HG03565 (cell line): ENCODE measurements around the gene RBL1.
A peak's percentile ranks its signal among the peaks of the same experiment; 100 is the strongest.
"Not testable (repeated sequence)": the region's sequence is repeated elsewhere in the genome, so short reads cannot be mapped to it uniquely, and the experiment has no call there.

Experiments used
- ATAC-seq: cut with Tn5 transposase; IDR thresholded peaks from one replicate; pipeline ENCODE4 v1.9.1; 2021; ENCODE audit warnings: mild to moderate bottlenecking, moderate library complexity; ENCODE audit not compliant: unreplicated experiment

Gene RBL1

GRCh38 chr20:37077009-37077408, 18.8 kb downstream of the RBL1 start:
- ATAC-seq = no peak

DNA sequence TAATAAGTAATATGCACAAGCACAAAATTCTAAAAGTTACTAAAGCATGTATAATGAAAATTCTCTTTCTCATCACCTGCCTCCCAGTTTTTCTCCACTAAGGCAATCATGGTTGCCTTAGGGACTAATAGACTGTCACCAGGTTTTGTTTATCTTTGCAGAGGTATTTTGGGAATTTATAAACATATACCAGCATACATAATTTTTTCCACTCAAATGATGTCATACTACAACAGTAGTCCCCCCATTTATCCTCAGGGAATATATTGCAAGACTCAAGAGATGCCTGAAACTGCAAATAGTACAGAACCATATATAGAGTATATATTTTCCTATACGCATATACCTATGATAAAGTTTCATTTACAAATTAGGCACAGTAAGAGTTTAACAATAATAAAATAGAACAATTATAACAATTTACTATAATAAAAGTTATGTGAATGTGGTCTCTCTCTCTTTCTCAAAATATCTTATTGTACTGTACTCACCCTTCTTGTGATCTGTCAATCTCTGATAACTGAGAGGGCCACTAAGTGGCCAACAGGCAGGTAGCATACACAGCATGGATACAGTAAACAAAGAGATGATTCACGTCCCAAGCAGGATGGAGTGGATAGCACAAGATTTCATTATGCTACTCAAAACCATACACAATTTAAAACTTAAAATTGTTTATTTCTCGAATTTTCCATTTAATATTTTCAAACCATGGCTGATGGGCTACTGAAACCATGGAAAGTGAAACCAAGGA, 19.7 kb downstream of the RBL1 start:
- no peak for ATAC-seq

GRCh38 chr20:37072293-37073196, 23.3 kb downstream of the RBL1 start:
- ATAC-seq = no peak

DNA sequence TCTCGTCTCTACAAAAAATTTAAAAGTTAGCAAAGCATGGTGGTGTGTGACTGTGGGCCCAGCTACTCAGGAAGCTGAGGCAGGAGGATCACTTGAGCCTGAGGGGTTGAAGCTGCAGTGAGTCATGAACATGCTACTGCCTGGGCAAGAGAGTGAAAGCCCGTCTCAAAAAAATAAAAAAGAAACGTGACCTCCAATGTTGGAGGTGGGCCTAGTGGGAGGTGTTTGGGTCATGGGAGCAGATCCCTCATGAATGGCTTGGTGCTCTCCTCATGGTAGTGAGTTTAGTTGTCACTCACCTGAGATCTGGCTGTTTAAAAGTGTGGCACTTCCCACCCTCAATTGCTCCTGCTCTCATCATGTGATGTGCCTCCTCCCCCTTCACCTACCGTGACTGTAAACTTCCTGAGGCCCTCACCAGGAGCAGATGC, 24.3 kb downstream of the RBL1 start:
- no peak for ATAC-seq

GRCh38 chr20:37069563-37069962, 26.2 kb downstream of the RBL1 start:
- not testable (repeated sequence) for ATAC-seq

DNA sequence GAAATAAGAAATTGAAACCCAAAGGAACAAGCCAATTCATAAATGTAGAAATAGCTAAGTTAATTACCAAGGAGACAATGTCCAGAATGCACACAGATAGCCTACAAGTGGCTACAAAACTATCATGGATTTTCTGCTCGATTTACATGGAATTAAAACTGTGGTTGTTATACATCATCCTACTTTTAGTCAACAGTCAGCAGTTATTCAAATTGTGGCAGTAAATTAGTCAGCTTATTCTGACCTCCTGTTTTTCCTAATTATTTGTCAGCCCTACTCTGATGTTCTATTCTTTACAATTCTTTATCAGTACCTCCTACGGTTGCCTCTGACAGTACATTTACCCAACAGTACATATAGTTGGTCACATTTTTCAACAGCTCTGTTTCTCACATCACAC, 29.6 kb downstream of the RBL1 start:
- ATAC-seq = no peak

DNA sequence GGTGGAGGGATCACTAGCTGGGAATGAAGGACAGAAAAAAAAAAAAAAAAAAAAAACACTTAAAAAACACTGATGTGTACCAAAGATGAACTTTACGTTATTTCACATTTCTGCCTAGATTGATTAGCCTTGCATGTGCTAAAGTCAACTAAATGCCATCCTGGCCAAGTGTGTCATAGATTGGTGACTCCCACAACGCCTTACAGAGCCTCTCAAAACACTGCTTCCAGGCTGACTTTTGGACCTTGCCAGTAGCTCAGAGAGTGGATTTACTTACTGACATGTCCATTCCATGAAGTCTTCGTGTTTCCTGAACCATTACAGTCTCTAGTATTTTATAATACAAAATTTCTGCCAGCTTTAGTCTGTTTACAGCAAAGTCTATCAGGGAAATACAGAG, 40.5 kb downstream of the RBL1 start:
- ATAC-seq = no peak

DNA sequence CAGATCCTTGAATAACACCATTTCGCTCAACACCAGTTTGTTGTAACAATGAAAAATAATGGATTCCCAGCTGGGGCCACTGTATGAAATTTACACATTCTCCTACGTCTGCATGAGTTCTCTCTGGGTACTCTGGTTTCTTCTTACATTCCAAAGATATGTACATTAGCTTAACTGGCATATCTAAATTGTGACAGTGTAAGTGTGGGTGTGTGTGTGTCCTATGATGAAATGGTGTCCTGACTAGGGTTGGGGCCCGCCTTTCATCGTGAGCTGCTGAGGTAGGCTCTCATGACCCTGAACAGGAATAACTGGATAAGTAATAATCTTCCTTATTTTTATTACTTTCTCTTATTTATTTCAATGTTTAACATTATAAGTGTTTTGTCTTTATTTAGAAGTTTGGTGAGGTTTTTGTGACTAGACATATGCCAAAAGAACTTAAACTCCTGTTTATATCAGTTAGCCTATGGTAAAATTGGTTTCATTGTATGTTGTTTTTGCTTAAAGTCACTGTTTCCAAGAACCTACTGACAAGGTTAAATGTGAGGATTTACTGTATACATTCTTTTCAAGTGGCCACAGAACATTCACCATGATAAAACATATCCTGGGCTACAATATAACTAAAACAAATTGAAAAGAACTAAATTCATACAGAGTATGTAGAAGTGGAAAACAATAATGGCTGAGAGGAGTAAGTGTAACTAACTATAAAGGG, 42.4 kb downstream of the RBL1 start:
- no peak for ATAC-seq

GRCh38 chr20:37042986-37043972, 52.5 kb downstream of the RBL1 start:
- peak; percentile 57 for ATAC-seq

- ATAC-seq = not testable (repeated sequence)
These were observed 56.4 kb downstream of the RBL1 start for GRCh38 chr20:37039366-37039765.

- ATAC-seq = no peak
These were observed 63.7 kb downstream of the RBL1 start for GRCh38 chr20:37032077-37032476.

GRCh38 chr20:37020636-37021035, 75.2 kb downstream of the RBL1 start:
- no peak for ATAC-seq

DNA sequence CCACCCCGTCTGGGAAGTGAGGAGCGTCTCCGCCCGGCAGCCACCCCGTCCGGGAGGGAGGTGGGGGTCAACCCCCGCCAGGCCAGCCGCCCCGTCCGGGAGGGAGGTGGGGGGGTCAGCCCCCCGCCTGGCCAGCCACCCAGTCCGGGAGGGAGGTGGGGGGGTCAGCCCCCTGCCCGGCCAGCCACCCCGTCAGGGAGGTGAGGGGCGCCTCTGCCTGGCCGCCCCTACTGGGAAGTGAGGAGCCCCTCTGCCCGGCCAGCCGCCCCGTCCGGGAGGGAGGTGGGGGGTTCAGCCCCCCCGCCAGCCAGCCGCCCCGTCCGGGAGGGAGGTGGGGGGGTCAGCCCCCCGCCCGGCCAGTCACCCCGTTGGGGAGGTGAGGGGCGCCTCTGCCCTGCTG, 83.2 kb downstream of the RBL1 start:
- not testable (repeated sequence) for ATAC-seq

DNA sequence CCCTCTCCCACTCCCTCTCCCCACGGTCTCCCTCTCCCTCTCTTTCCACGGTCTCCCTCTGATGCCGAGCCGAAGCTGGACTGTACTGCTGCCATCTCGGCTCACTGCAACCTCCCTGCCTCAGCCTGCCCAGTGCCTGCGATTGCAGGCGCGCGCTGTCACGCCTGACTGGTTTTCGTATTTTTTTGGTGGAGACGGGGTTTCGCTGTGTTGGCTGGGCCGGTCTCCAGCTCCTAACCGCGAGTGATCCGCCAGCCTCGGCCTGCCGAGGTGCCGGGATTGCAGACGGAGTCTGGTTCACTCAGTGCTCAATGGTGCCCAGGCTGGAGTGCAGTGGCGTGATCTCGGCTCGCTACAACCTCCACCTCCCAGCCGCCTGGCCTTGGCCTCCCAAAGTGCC, 83.9 kb downstream of the RBL1 start:
- ATAC-seq = not testable (repeated sequence)

GRCh38 chr20:37011147-37011546, 84.7 kb downstream of the RBL1 start:
- no peak for ATAC-seq

- ATAC-seq = no peak
These were observed 87.7 kb downstream of the RBL1 start for GRCh38 chr20:37007898-37008649.

- ATAC-seq = not testable (repeated sequence)
These were observed 90.5 kb downstream of the RBL1 start for GRCh38 chr20:37005062-37005942.

DNA sequence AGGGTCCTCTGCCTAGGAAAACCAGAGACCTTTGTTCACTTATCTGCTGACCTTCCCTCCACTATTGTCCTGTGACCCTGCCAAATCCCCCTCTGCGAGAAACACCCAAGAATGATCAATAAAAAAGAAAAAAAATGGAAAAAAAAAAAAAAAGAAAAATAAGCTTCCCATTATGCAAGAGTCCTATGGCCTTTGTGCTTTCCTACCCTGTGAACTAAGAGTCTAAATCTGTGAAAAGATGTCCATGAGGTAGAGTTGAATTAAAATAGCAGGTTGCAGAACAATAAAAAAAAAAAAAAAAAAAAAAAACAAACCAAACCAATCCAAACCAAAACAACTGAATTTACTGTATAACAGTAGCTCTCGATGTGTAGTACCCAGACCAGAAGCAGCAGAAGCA, 94.2 kb downstream of the RBL1 start:
- not testable (repeated sequence) for ATAC-seq
